ENCODE measurements around the gene INTS15.

Gene INTS15

GRCh38 chr7:6643915-6644625 is 54.2 kb downstream of the INTS15 start:
- DNase-seq: no peak

- no peak for DNase-seq
Observed at GRCh38 chr7:6644728-6645127, 54.9 kb downstream of the INTS15 start.

- DNase-seq: no peak
Observed at GRCh38 chr7:6646465-6646864, 56.6 kb downstream of the INTS15 start.

- no peak for DNase-seq
Observed at GRCh38 chr7:6647080-6647479, 57.3 kb downstream of the INTS15 start.

- no peak for DNase-seq
Observed at GRCh38 chr7:6647541-6647940, 57.7 kb downstream of the INTS15 start.

GRCh38 chr7:6648066-6648814 is 58.4 kb downstream of the INTS15 start:
- no peak for DNase-seq

- no peak for DNase-seq
Observed at GRCh38 chr7:6648815-6649104, 58.9 kb downstream of the INTS15 start.

GRCh38 chr7:6649241-6649961 is 59.6 kb downstream of the INTS15 start:
- DNase-seq: no peak

GRCh38 chr7:6650086-6650485 is 60.3 kb downstream of the INTS15 start:
- no peak for DNase-seq

GRCh38 chr7:6650521-6651011 is 60.7 kb downstream of the INTS15 start:
- DNase-seq: no peak

GRCh38 chr7:6651851-6652445 is 62.1 kb downstream of the INTS15 start:
- DNase-seq: no peak

GRCh38 chr7:6652446-6653011 is 62.7 kb downstream of the INTS15 start:
- no peak for DNase-seq

GRCh38 chr7:6653071-6654003 is 63.5 kb downstream of the INTS15 start:
- DNase-seq: no peak

GRCh38 chr7:6654113-6654841 is 64.5 kb downstream of the INTS15 start:
- DNase-seq: no peak

- no peak for DNase-seq
Observed at GRCh38 chr7:6654842-6655610, 65.2 kb downstream of the INTS15 start.

- DNase-seq: no peak
Observed at GRCh38 chr7:6655636-6656385, 66.0 kb downstream of the INTS15 start.

GRCh38 chr7:6656413-6656812 is 66.6 kb downstream of the INTS15 start:
- DNase-seq: no peak

Data from CD4-positive, alpha-beta T cell treated with Interleukin-10 for 1 hour (primary cell).